G401 (cell line): Measurements from ENCODE around the gene COG5. TPM values are rescaled to one million over a fixed set of nuclear protein-coding genes. Genes with fewer than 3 reads are reported as not detected.

Experiments
- DNase-seq: peaks from one replicate; pipeline ENCODE4 v3.0.0-alpha.2; 2015; ENCODE audit warnings: low spot score
- in situ Hi-C: cut with HindIII; loops from 2 replicates; pipeline ENCODE4 v1.10.0; 2016; ENCODE audit warnings: low sequenced_read_pairs, mixed read lengths
- total RNA-seq: library from RNA; depleted of rRNA; stranded (reverse); fragments of >200 nt; shearing (Covaris generic); gene quantifications from 2 replicates; pipeline ENCODE4 v1.2.3, GENCODE V29; 2014

Gene COG5
- total RNA-seq, 1 experiment from 2014 or later = 65.3 TPM

GRCh38 chr7:107427462-107427861, 136.3 kb downstream of the COG5 start:
- DNase-seq = no peak
- in situ Hi-C loops = no loop called here

GRCh38 chr7:107414198-107414597, 149.5 kb downstream of the COG5 start:
- in situ Hi-C loops = no loop called here
- DNase-seq = no peak

GRCh38 chr7:107408349-107408748, 155.4 kb downstream of the COG5 start:
- in situ Hi-C loops = no loop called here
- DNase-seq = no peak

- DNase-seq = no peak
- in situ Hi-C loops = no loop called here
These were observed 158.2 kb downstream of the COG5 start for GRCh38 chr7:107405559-107405958.

GRCh38 chr7:107404740-107405537, 158.8 kb downstream of the COG5 start:
- in situ Hi-C loops = no loop called here
- no peak for DNase-seq

- in situ Hi-C loops = no loop called here
- DNase-seq = peak; percentile 64
These were observed 165.6 kb downstream of the COG5 start for GRCh38 chr7:107398161-107398560.

GRCh38 chr7:107396990-107397389, 166.7 kb downstream of the COG5 start:
- in situ Hi-C loops = no loop called here
- DNase-seq = peak; percentile 40

GRCh38 chr7:107396081-107396480, 167.6 kb downstream of the COG5 start:
- in situ Hi-C loops = no loop called here
- no peak for DNase-seq

GRCh38 chr7:107394831-107395230, 168.9 kb downstream of the COG5 start:
- DNase-seq = no peak
- in situ Hi-C loops = no loop called here

- DNase-seq = no peak
- in situ Hi-C loops = no loop called here
These were observed 169.4 kb downstream of the COG5 start for GRCh38 chr7:107394276-107394675.

GRCh38 chr7:107392830-107393229, 170.9 kb downstream of the COG5 start:
- no peak for DNase-seq
- in situ Hi-C loops = no loop called here

GRCh38 chr7:107390916-107391315, 172.8 kb downstream of the COG5 start:
- DNase-seq = no peak
- in situ Hi-C loops = no loop called here

GRCh38 chr7:107388604-107389003, 175.1 kb downstream of the COG5 start:
- in situ Hi-C loops = no loop called here
- DNase-seq = no peak

- in situ Hi-C loops = no loop called here
- peak; percentile 30 for DNase-seq
These were observed 176.0 kb downstream of the COG5 start for GRCh38 chr7:107387573-107388219.

- DNase-seq = peak; percentile 82
- in situ Hi-C loops = no loop called here
These were observed 176.6 kb downstream of the COG5 start for GRCh38 chr7:107387128-107387527.

GRCh38 chr7:107386548-107387102, 177.1 kb downstream of the COG5 start:
- DNase-seq = peak; percentile 10
- in situ Hi-C loops = no loop called here

GRCh38 chr7:107384025-107384424, 179.7 kb downstream of the COG5 start:
- in situ Hi-C loops = no loop called here
- no peak for DNase-seq

- in situ Hi-C loops = no loop called here
- DNase-seq = no peak
These were observed 180.5 kb downstream of the COG5 start for GRCh38 chr7:107383203-107383602.

- in situ Hi-C loops = no loop called here
- no peak for DNase-seq
These were observed 182.3 kb downstream of the COG5 start for GRCh38 chr7:107381453-107381852.

GRCh38 chr7:107373354-107373753, 190.4 kb downstream of the COG5 start:
- no peak for DNase-seq
- in situ Hi-C loops = no loop called here
